Ascending aorta (tissue), 2 donors: ENCODE results near the gene DOK4. TPM values are rescaled to one million over a fixed set of nuclear protein-coding genes. Genes with fewer than 3 reads are reported as not detected.
A peak's percentile ranks its signal among the peaks of the same experiment; 100 is the strongest.

Experiments
- DNase-seq, 2 donors: peaks; one replicate each; pipeline ENCODE4 v3.0.0-alpha.2; 2019; ENCODE audit warnings: low spot score in 2 of 2
- H3K27ac ChIP-seq, 2 donors: fragments of 200-600 bp; sonication (generic); one replicate each; pipeline ENCODE4 v1.5.1; 2016 to 2017; ENCODE audit warnings: mild to moderate bottlenecking in 1 of 2
- H3K27me3 ChIP-seq: fragments of 200-600 bp; sonication (generic); one replicate; pipeline ENCODE4 v1.5.1; 2017
- H3K36me3 ChIP-seq, 2 donors: fragments of 200-600 bp; sonication (generic); one replicate each; pipeline ENCODE4 v1.5.1; 2016
- H3K4me1 ChIP-seq, 2 donors: fragments of 200-600 bp; sonication (generic); one replicate each; pipeline ENCODE4 v1.5.1; 2016 to 2017; ENCODE audit warnings: mild to moderate bottlenecking in 1 of 2
- H3K4me3 ChIP-seq, 2 donors: fragments of 200-600 bp; sonication (generic); one replicate each; pipeline ENCODE4 v1.5.1; 2016 to 2017; ENCODE audit warnings: mild to moderate bottlenecking in 1 of 2
- H3K9me3 ChIP-seq, 2 donors: fragments of 200-600 bp; sonication (generic); one replicate each; pipeline ENCODE4 v1.5.1; 2016
- intact Hi-C: fragments of 100-400 bp; cut with DNase I; formaldehyde crosslinking; loops from one replicate; pipeline ENCODE4 v1.15.1; 2023
- total RNA-seq: library from RNA; depleted of rRNA; stranded (reverse); fragments of >200 nt; gene quantifications from one replicate; pipeline ENCODE4 v1.1.0, GENCODE V29; 2016
- TF ChIP-seq, protein P1 (sequence below), 3 experiments: fragments of 200-600 bp in 2 of 3; fragments of 450-650 bp in 1 of 3; sonication (generic) in 2 of 3; IDR thresholded peaks; one replicate each; pipeline ENCODE4 v1.5.1; 2016 to 2019; ENCODE audit warnings: antibody characterized with exemption in 3 of 3, mild to moderate bottlenecking in 1 of 3, moderate library complexity in 1 of 3

DOK4 gene
- total RNA-seq, 1 donor from 2014 or later = 40.2 TPM

DNA sequence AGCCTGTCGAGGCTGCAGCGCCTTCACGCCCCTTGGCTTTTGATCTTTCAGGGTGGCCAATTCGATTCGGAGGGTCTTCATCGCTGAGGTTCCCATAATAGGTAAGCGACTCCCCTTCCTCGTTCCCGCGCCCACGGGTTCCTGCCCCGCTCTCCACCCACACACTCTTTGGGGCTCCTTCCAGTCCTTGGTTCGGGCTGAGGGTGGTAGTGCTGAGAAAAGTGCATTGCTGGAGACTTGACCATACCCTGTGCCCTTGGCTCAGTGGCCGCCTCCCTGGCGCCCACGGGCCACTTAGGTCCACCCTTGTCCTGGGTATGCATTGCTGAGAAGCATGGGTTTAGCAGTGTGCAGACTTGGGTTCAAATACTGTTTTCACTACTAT is 23.3 kb downstream of the DOK4 start:
- no peaks in the 10 kb centered on the region for H3K27me3 ChIP-seq
- H3K4me1 ChIP-seq = peaks cover 5 to 18% of the 10 kb centered on the region in 2 donors

DNA sequence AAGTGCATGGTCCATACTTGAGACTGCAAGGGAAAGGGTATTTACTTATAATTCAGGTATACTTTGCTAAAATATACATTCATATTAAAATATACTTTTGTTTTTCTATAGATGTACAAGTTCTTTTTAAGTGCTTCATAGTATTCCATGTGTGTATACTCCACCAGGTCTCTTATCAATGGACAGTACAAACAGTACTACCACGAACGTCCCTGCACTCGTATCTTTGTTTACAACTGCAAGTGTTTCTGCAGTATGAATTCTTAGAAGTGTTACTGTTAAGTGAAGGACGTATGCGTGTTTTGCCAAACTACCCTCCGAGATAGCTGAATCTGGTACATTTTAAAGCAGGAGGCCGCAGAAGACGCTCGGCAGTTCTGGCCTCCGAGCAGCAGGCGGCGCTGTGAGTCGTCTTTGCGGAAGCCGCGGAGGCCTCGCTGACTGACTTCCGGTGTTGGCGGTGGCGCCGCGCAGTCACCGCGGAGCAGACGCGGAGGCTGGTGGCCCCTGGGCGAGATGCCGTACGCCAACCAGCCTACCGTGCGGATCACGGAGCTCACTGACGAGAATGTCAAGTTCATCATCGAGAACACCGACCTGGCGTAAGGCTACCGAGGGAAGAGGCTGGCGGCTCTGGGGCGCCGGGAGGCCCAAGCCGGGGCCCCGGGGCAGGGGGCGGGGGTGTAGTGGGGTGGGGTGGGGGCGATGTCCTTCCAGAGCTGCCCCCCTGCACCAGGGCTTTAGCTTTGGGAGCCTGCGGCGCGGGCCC is 23.9 kb downstream of the DOK4 start, which contains the start of gene POLR2C:
POLR2C (plus strand) TSS at position 471 of the 769 bp plus-strand sequence; CDS start at position 517, 46 bp downstream.
- peak in 1 of 2 donors; percentile 93 for DNase-seq
- Histone ChIP-seq H3K4me3 (peak within 1 kb of the TSS; percentile 88 to 100), H3K36me3 (peaks cover 36 to 66% of the 10 kb centered on the region in 2 donors), H3K9me3 (no peaks in the 10 kb centered on the region), H3K4me1 (peaks cover 5 to 18% of the 10 kb centered on the region in 2 donors), H3K27ac (peak within 1 kb of the TSS; percentile 79 to 96), H3K27me3 (no peaks in the 10 kb centered on the region)
- intact Hi-C loops = loop anchor here (1.0 kb wide), 2 partner anchors 15 to 57 kb away; partner anchors contain the start of genes CIAPIN1 and COQ9
- TF ChIP-seq, protein P1, sequence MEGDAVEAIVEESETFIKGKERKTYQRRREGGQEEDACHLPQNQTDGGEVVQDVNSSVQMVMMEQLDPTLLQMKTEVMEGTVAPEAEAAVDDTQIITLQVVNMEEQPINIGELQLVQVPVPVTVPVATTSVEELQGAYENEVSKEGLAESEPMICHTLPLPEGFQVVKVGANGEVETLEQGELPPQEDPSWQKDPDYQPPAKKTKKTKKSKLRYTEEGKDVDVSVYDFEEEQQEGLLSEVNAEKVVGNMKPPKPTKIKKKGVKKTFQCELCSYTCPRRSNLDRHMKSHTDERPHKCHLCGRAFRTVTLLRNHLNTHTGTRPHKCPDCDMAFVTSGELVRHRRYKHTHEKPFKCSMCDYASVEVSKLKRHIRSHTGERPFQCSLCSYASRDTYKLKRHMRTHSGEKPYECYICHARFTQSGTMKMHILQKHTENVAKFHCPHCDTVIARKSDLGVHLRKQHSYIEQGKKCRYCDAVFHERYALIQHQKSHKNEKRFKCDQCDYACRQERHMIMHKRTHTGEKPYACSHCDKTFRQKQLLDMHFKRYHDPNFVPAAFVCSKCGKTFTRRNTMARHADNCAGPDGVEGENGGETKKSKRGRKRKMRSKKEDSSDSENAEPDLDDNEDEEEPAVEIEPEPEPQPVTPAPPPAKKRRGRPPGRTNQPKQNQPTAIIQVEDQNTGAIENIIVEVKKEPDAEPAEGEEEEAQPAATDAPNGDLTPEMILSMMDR (IDR thresholded peaks at IDR 0.05) = peak; percentile 96 to 97 (median 97)

More for the DNA sequence above, 23.3 kb downstream of the DOK4 start:
- peak overlapping the region; percentile 88 to 100 for H3K4me3 ChIP-seq
- no peaks in the 10 kb centered on the region for H3K9me3 ChIP-seq
- TF ChIP-seq, protein P1 (IDR thresholded peaks at IDR 0.05) = no peak
- DNase-seq = no peak
- intact Hi-C loops = loop anchor here (1.0 kb wide), 2 partner anchors 16 to 56 kb away; partner anchors contain the start of genes CIAPIN1 and COQ9
- peaks cover 33 to 63% of the 10 kb centered on the region in 2 donors for H3K36me3 ChIP-seq
- H3K27ac ChIP-seq = peak overlapping the region; percentile 79 to 96

DNA sequence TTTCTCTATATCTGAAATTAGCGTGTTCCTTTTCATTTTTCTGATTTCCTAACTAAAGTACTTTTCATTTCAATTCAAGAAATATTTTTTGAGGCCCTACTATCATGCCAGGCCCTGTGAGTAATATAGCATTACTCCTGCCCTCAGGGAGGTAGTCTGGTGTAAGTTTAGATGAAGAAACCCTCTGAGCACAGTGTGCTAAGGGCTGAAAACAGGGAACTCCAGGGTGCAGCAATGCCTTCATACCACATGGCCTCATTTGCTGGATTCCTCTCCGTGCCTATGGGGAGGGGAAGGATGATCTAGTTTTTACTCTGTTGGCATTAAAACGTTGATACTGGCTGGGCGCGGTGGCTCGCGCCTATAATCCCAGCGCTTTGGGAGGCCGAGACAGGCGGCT is 34.3 kb downstream of the DOK4 start:
- peaks cover 24 to 53% of the 10 kb centered on the region in 2 donors for H3K36me3 ChIP-seq
- TF ChIP-seq, protein P1 (IDR thresholded peaks at IDR 0.05) = no peak
- H3K27me3 ChIP-seq = no peaks in the 10 kb centered on the region
- H3K4me3 ChIP-seq = no peak overlapping the region
- no peak for DNase-seq
- H3K9me3 ChIP-seq = no peaks in the 10 kb centered on the region
- peaks cover 0 to 7% of the 10 kb centered on the region in 2 donors for H3K4me1 ChIP-seq
- no peak overlapping the region for H3K27ac ChIP-seq
- intact Hi-C loops = no loop called here

DNA sequence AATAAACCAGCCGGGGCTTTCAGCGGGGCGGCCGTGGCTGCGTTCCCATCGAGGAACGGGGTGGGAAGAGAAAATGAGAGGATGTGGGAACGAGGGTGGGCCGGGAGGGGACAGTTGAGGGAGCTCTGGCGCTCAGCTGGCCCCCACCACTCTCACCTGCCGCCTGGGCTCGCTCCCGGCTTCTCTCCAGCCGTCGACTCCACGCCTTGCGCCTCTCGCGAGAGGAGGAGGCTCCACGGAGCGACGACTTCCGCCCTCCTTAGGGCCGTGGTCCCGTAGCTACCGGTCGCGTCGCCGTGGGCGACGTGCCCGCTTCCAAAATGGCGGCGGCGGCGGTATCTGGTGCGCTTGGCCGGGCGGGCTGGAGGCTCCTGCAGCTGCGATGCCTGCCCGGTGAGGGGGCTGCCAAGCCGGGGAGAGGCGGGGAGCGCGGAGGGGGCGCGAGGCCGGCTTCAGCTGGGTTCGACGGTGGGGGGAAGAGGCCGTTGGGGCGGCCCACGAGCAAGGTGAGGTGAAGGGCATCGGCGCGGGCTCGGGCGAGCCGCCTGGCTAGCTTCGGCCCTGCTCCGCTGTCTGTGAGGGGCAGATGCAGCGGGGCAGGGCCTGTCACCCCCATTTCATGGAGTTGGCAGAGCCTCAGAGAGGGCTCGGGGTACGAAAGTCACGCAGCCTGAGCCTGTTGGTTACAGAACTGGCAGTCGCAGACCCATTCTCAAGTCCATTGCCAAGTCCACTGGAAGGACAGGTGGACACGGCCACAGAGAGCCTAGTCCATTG is 38.9 kb downstream of the DOK4 start, which contains the start of the genes CIAPIN1 and COQ9:
CIAPIN1 (minus strand) TSS at position 200 of the 777 bp plus-strand sequence. CDS start 6,457 bp downstream, outside the sequence.
COQ9 (plus strand) TSS at position 294 of the 777 bp plus-strand sequence; CDS start at position 321, 27 bp downstream.
- Histone ChIP-seq H3K36me3 (peaks cover 4 to 11% of the 10 kb centered on the region in 2 donors), H3K9me3 (no peaks in the 10 kb centered on the region), H3K27me3 (no peaks in the 10 kb centered on the region), H3K27ac (peak within 1 kb of the TSS; percentile 86 to 87), H3K4me3 (peak within 1 kb of the TSS; percentile 90 to 95), H3K4me1 (peaks cover 0 to 21% of the 10 kb centered on the region in 2 donors)
- intact Hi-C loops = loop anchor here (1.0 to 10.0 kb wide), 5 partner anchors 15 to 287 kb away; partner anchors contain the start of genes CCDC102A, DOK4, KATNB1 and POLR2C
- TF ChIP-seq, protein P1 (IDR thresholded peaks at IDR 0.05) = no peak
- peak; percentile 76 to 96 for DNase-seq

DNA sequence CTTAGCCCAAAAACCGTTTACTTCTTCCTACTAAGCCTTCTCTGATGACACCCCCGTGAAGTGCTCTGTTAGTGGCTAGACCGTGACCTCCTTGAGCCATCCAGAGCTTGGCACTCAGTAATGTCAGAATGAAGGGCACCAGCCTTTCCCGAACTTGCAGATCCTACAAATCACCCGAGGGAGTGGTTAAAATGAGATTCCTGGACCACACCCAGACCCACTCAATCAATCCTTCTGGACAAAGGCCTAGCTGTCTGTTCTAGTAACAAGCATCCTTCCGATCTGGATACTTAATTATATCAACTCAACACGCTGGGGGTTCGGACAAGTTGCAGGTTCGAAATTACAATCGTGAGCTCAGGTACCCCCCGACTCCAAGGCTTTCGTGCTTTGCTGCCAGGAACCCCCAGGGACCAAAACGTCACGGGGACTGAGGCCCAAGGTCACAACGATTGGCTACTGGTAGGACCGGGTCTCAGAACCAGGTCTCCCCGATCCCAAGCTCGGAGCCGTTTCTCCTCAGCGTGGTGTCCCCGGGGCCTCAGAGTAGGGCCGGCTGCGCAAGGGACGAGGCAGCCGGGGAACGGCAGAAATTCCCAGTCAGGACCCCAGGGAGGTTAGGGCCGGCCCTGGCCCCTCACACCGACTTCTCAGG is 39.6 kb downstream of the DOK4 start:
- H3K27me3 ChIP-seq = no peaks in the 10 kb centered on the region
- peak in 1 of 2 donors; percentile 72 for DNase-seq
- peak overlapping the region; percentile 90 to 95 for H3K4me3 ChIP-seq
- TF ChIP-seq, protein P1 (IDR thresholded peaks at IDR 0.05) = no peak
- H3K27ac ChIP-seq = peak overlapping the region; percentile 86 to 87
- peaks cover 0 to 6% of the 10 kb centered on the region in 2 donors for H3K36me3 ChIP-seq
- intact Hi-C loops = loop anchor here (1.0 to 10.0 kb wide), 5 partner anchors 16 to 288 kb away; partner anchors contain the start of genes CCDC102A, DOK4, KATNB1 and POLR2C
- peaks cover 0 to 21% of the 10 kb centered on the region in 2 donors for H3K4me1 ChIP-seq
- H3K9me3 ChIP-seq = no peaks in the 10 kb centered on the region
